H1 (cell line): Measurements from ENCODE around the gene SCYL3. TPM values are rescaled to one million over a fixed set of nuclear protein-coding genes. Genes with fewer than 3 reads are reported as not detected.

Experiments used
- CTCF ChIA-PET: fragments of 300-600 bp; sonication (Branson Sonifier 250); formaldehyde crosslinking; loops from one replicate; lab custom pipeline; 2021; ENCODE audit not compliant: partially characterized antibody; lab: Charles Lee
- POLR2A ChIA-PET: fragments of 300-600 bp; sonication (Branson Sonifier 250); formaldehyde crosslinking; loops from one replicate; lab custom pipeline; 2021; ENCODE audit warnings: inconsistent platforms; ENCODE audit not compliant: partially characterized antibody; lab: Charles Lee
- DNase-seq, 2 experiments: peaks; one replicate each; pipeline versions ENCODE4 v3.0.0 to v3.0.0-alpha.2; 2010 to 2022; ENCODE audit warnings: low spot score in 2 of 2, low read depth in 1 of 2, mixed read lengths in 1 of 2
- FAIRE-seq: peaks from 2 replicates; lab custom pipeline; 2011; peaks lifted over from hg19 to GRCh38; lab: Jason Lieb, UNC
- H2AFZ ChIP-seq: 2 replicates; pipeline ENCODE4 v1.8.1; 2012; ENCODE audit warnings: low read length, inconsistent platforms
- H2AK5ac ChIP-seq: 2 replicates; pipeline ENCODE4 v1.6.1; 2013; ENCODE audit warnings: low read depth, low read length
- H2BK120ac ChIP-seq: replicated peaks from 2 replicates; pipeline ENCODE3; 2013; ENCODE audit warnings: low read depth, low read length, inconsistent platforms
- H2BK12ac ChIP-seq: 2 replicates; pipeline ENCODE4 v1.6.1; 2013; ENCODE audit warnings: low read depth, low read length
- H2BK15ac ChIP-seq: 2 replicates; pipeline ENCODE4 v1.6.1; 2013; ENCODE audit warnings: low read length
- H2BK20ac ChIP-seq: 2 replicates; pipeline ENCODE4 v1.6.1; 2013; ENCODE audit warnings: low read length
- H2BK5ac ChIP-seq: 2 replicates; pipeline ENCODE4 v1.6.1; 2013; ENCODE audit warnings: low read depth, low read length
- H3K14ac ChIP-seq: 2 replicates; pipeline ENCODE4 v1.6.1; 2013; ENCODE audit warnings: inconsistent platforms; ENCODE audit not compliant: insufficient read length
- H3K18ac ChIP-seq: 2 replicates; pipeline ENCODE4 v1.6.1; 2013; ENCODE audit warnings: low read length; ENCODE audit errors: extremely low read depth
- H3K23ac ChIP-seq: 2 replicates; pipeline ENCODE4 v1.6.1; 2013; ENCODE audit warnings: inconsistent platforms; ENCODE audit not compliant: insufficient read length
- H3K23me2 ChIP-seq: 2 replicates; pipeline ENCODE4 v1.6.1; 2013; ENCODE audit warnings: low read depth, low read length
- H3K27ac ChIP-seq: 2 replicates; pipeline ENCODE4 v1.6.1; 2011; ENCODE audit warnings: low read depth, low read length, inconsistent platforms
- H3K27me3 ChIP-seq, 4 experiments: replicated peaks in 1 of 4; 1 replicate in 1 of 4; 2 replicates in 3 of 4; pipeline versions ENCODE4 v1.6.1 to v1.8.1; 2011 to 2013; ENCODE audit warnings: low read length in 3 of 4, mild to moderate bottlenecking in 3 of 4, inconsistent platforms in 2 of 4, mixed read lengths in 2 of 4, moderate library complexity in 1 of 4; ENCODE audit not compliant: control insufficient read depth in 3 of 4, insufficient read depth in 3 of 4; ENCODE audit errors: extremely low read depth in 1 of 4
- H3K36me3 ChIP-seq, 4 experiments: 2 replicates each; pipeline versions ENCODE4 v1.6.1 to v1.8.1; 2011 to 2013; ENCODE audit warnings: mild to moderate bottlenecking in 4 of 4, low read length in 3 of 4, moderate library complexity in 2 of 4, control low read depth in 1 of 4, inconsistent platforms in 1 of 4; ENCODE audit not compliant: insufficient read depth in 4 of 4, control insufficient read depth in 2 of 4
- H3K4ac ChIP-seq: replicated peaks from 2 replicates; pipeline ENCODE3; 2013; ENCODE audit warnings: low read length, low read depth, mixed read lengths, inconsistent platforms; ENCODE audit not compliant: insufficient read length
- H3K4me1 ChIP-seq, 4 experiments: replicated peaks in 1 of 4; 1 replicate in 1 of 4; 2 replicates in 3 of 4; pipeline versions ENCODE4 v1.6.1 to v1.8.1; 2011 to 2013; ENCODE audit warnings: low read length in 3 of 4, inconsistent platforms in 2 of 4, mixed read lengths in 1 of 4; ENCODE audit not compliant: insufficient read depth in 4 of 4, control insufficient read depth in 3 of 4
- H3K4me2 ChIP-seq, 2 experiments: 2 replicates each; pipeline versions ENCODE4 v1.6.1 to v1.8.1; 2011 to 2013; ENCODE audit warnings: low read depth in 2 of 2, low read length in 2 of 2, control low read depth in 1 of 2, inconsistent platforms in 1 of 2, mild to moderate bottlenecking in 1 of 2; ENCODE audit not compliant: insufficient read depth in 1 of 2
- H3K4me3 ChIP-seq, 4 experiments: fragments of 200-600, 300-600 bp in 1 of 4; sonication (generic), shearing (Covaris generic), sonication (Bioruptor Twin) in 1 of 4; 2 replicates each; pipeline versions ENCODE4 v1.5.1 to v1.8.1; 2011 to 2016; ENCODE audit warnings: low read length in 4 of 4, low read depth in 3 of 4, control low read depth in 2 of 4, inconsistent platforms in 2 of 4, mild to moderate bottlenecking in 2 of 4, mixed read lengths in 1 of 4, moderate library complexity in 1 of 4; ENCODE audit not compliant: insufficient read depth in 2 of 4; ENCODE audit errors: extremely low read depth in 1 of 4
- H3K56ac ChIP-seq: replicated peaks from 2 replicates; pipeline ENCODE3; 2013; ENCODE audit warnings: low read depth, mild to moderate bottlenecking, mixed read lengths, low read length, inconsistent platforms; ENCODE audit not compliant: insufficient read length
- H3K79me1 ChIP-seq: 2 replicates; pipeline ENCODE4 v1.6.1; 2013; ENCODE audit warnings: low read depth, low read length, control low read depth
- H3K79me2 ChIP-seq, 2 experiments: 2 replicates each; pipeline versions ENCODE4 v1.6.1 to v1.8.1; 2012 to 2013; ENCODE audit warnings: low read length in 2 of 2, mild to moderate bottlenecking in 2 of 2, inconsistent platforms in 1 of 2; ENCODE audit not compliant: insufficient read depth in 2 of 2, control insufficient read depth in 1 of 2
- H3K9ac ChIP-seq, 4 experiments: replicated peaks in 1 of 4; 1 replicate in 1 of 4; 2 replicates in 3 of 4; pipeline versions ENCODE4 v1.6.1 to v1.8.1; 2011 to 2013; ENCODE audit warnings: low read depth in 3 of 4, low read length in 3 of 4, control low read depth in 2 of 4, mild to moderate bottlenecking in 2 of 4, moderate library complexity in 2 of 4, inconsistent platforms in 1 of 4; ENCODE audit errors: extremely low read depth in 1 of 4
- H3K9me3 ChIP-seq, 2 experiments: 2 replicates each; pipeline versions ENCODE4 v1.6.1 to v1.8.1; 2012 to 2013; ENCODE audit warnings: mild to moderate bottlenecking in 2 of 2, moderate library complexity in 2 of 2, control low read depth in 1 of 2, inconsistent platforms in 1 of 2, low read depth in 1 of 2, low read length in 1 of 2, mixed read lengths in 1 of 2; ENCODE audit not compliant: insufficient read depth in 2 of 2
- H4K20me1 ChIP-seq, 2 experiments: replicated peaks in 1 of 2; 2 replicates each; pipeline versions ENCODE3 to v1.8.1; 2011 to 2013; ENCODE audit warnings: inconsistent platforms in 2 of 2, low read length in 2 of 2, mild to moderate bottlenecking in 1 of 2; ENCODE audit not compliant: insufficient read depth in 2 of 2, control insufficient read depth in 1 of 2
- H4K5ac ChIP-seq: 2 replicates; pipeline ENCODE4 v1.6.1; 2013; ENCODE audit warnings: low read length, low read depth, mixed read lengths, inconsistent platforms; ENCODE audit not compliant: insufficient read length
- H4K8ac ChIP-seq: 2 replicates; pipeline ENCODE4 v1.8.0; 2013; ENCODE audit warnings: mild to moderate bottlenecking, moderate library complexity, low read length, inconsistent platforms; ENCODE audit not compliant: insufficient read depth; ENCODE audit errors: extremely low read depth
- H4K91ac ChIP-seq: replicated peaks from 2 replicates; pipeline ENCODE3; 2013; ENCODE audit warnings: low read length, mixed read lengths, inconsistent platforms; ENCODE audit not compliant: insufficient read length
- CTCF ChIP-seq, 3 experiments: IDR thresholded peaks; 1 replicate in 2 of 3; 2 replicates in 1 of 3; pipeline versions ENCODE4 v1.5.1 to v1.6.1; 2011; ENCODE audit warnings: low read length in 3 of 3, mild to moderate bottlenecking in 3 of 3, inconsistent platforms in 2 of 3, low read depth in 1 of 3, moderate library complexity in 1 of 3; ENCODE audit not compliant: insufficient read depth in 1 of 3; ENCODE audit errors: control extremely low read depth in 1 of 3
- HDAC6 ChIP-seq: IDR thresholded peaks from one replicate; pipeline ENCODE4 v1.7.1; 2012; ENCODE audit warnings: low read depth, mild to moderate bottlenecking, inconsistent platforms, low read length, moderate library complexity
- TEAD4 ChIP-seq: IDR thresholded peaks from 2 replicates; pipeline ENCODE4 v1.6.1; 2012; ENCODE audit warnings: low read depth, low read length, inconsistent platforms, mixed read lengths
- WGBS, 2 experiments: shearing (Covaris generic) in 1 of 2; methylation state at CpG; one replicate each; pipeline versions ENCODE4 v1.1.6 to v1.1.7; 2013 to 2015; ENCODE audit warnings: low lambda C conversion rate in 2 of 2, mixed read lengths in 2 of 2, inconsistent platforms in 1 of 2, low coverage in 1 of 2, missing lambda C conversion rate in 1 of 2; ENCODE audit not compliant: insufficient replicate concordance in 2 of 2, insufficient coverage in 1 of 2, insufficient read length in 1 of 2; ENCODE audit errors: extremely low coverage in 1 of 2, missing lambda C conversion rate in 1 of 2; 5-methylcytosine and 5-hydroxymethylcytosine counted together
- polyA plus RNA-seq, 7 experiments: library from polyadenylated mRNA; depleted of rRNA in 3 of 7; stranded (reverse) in 5 of 7; unstranded in 2 of 7; fragments of >200 nt in 5 of 7; fragments of 200-250 nt in 2 of 7; gene quantifications; 1 replicate in 5 of 7; 2 replicates in 1 of 7; 4 replicates in 1 of 7; pipeline versions ENCODE4 v1.2.1 to v1.2.3, GENCODE V29; 2011 to 2013; ENCODE audit warnings: missing spikeins in 2 of 7, mixed read lengths in 2 of 7
- total RNA-seq: library from RNA; stranded (reverse); fragmentation: NEBNext Ultra II Directional; extraction: Animal tissue kit (Norgen Biotek cat#: 25700); gene quantifications from 2 replicates; pipeline ENCODE4 v1.2.1, GENCODE V29; 2021
- TF ChIP-seq, protein P1 (sequence below): IDR thresholded peaks from 2 replicates; pipeline ENCODE4 v1.6.1; 2012; ENCODE audit warnings: inconsistent platforms

Gene SCYL3
- total and polyA plus RNA-seq, 2 of the 8 experiments (the other 6 are each of a cell fraction or from before 2014, with no cell fraction given) = 2.7 to 5.3 TPM

GRCh38 chr1:169929210-169929526 is 35.5 kb upstream of the SCYL3 start:
- H2BK12ac ChIP-seq = no peak overlapping the region

More at GRCh38 chr1:169929210-169929526, 35.5 kb upstream of the SCYL3 start:
- no peaks in the 10 kb centered on the region for H3K36me3 ChIP-seq
- no peak overlapping the region for H4K91ac ChIP-seq
- H4K5ac ChIP-seq = no peak overlapping the region
- no peaks in the 10 kb centered on the region for H3K23me2 ChIP-seq
- ChIA-PET CTCF (interaction anchor here (0.6 to 2.2 kb wide), 18 partner anchors 9 to 1703 kb away, joined by 3 to 11 read pairs (median 4); no protein-coding TSS in a partner anchor), POLR2A (no interaction called here)
- H3K9ac ChIP-seq = no peak overlapping the region
- no peak for DNase-seq
- H3K4ac ChIP-seq = no peak overlapping the region
- 20% methylated on average over 1 of the region's 1 CpG; no CpG with 5 or more reads in 1 of the 2 experiments for WGBS, 2 experiments
- H4K8ac ChIP-seq = no peak overlapping the region
- no peak overlapping the region for H2AFZ ChIP-seq
- no peaks in the 10 kb centered on the region for H3K79me1 ChIP-seq
- H3K79me2 ChIP-seq = no peaks in the 10 kb centered on the region
- H3K27ac ChIP-seq = no peak overlapping the region
- no peak overlapping the region for H3K56ac ChIP-seq
- H3K18ac ChIP-seq = no peak overlapping the region
- TF ChIP-seq TEAD4 (no peak), CTCF (IDR thresholded peaks at IDR 0.05; ENCODE audit: control extremely low read depth in 1 of 3, insufficient read depth in 1 of 3, low read depth in 1 of 3, low read length in 3 of 3) (no peak), HDAC6 (no peak)
- TF ChIP-seq, protein P1, sequence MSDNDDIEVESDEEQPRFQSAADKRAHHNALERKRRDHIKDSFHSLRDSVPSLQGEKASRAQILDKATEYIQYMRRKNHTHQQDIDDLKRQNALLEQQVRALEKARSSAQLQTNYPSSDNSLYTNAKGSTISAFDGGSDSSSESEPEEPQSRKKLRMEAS = no peak
- TF ChIP-seq, all 59 proteins: peak for 0
- Histone ChIP-seq H2BK15ac (no peak overlapping the region), H2AK5ac (no peak overlapping the region), H3K4me3 (no peak overlapping the region), H3K23ac (no peak overlapping the region), H2BK5ac (no peak overlapping the region), H2BK120ac (no peak overlapping the region), H3K27me3 (no peaks in the 10 kb centered on the region), H3K4me2 (no peak overlapping the region), H4K20me1 (no peaks in the 10 kb centered on the region), H3K9me3 (no peaks in the 10 kb centered on the region), H3K4me1 (no peaks in the 10 kb centered on the region), H2BK20ac (no peak overlapping the region), H3K14ac (no peak overlapping the region)
- FAIRE-seq = no peak
